CD8-positive, alpha-beta memory T cell (primary cell): Measurements from ENCODE around the gene KRTCAP2. TPM values are rescaled to one million over a fixed set of nuclear protein-coding genes. Genes with fewer than 3 reads are reported as not detected.

ENCODE experiments used
- CTCF ChIA-PET: fragments of 350-600 bp; sonication (Branson Sonifier 250); formaldehyde crosslinking; loops from one replicate; lab custom pipeline; 2021; ENCODE audit warnings: antibody characterized with exemption; lab: Charles Lee
- POLR2A ChIA-PET: fragments of 350-600 bp; sonication (Branson Sonifier 250); formaldehyde crosslinking; loops from one replicate; lab custom pipeline; 2021; ENCODE audit warnings: antibody characterized with exemption; lab: Charles Lee
- DNase-seq, 5 donors: peaks; one replicate each; pipeline versions ENCODE4 v3.0.0 to v3.0.0-alpha.2; 2020 to 2022; ENCODE audit warnings: mixed read lengths in 1 of 5
- H3K27ac ChIP-seq: one replicate; pipeline ENCODE4 v1.7.0; 2013; ENCODE audit warnings: low read depth, mild to moderate bottlenecking, low read length, moderate library complexity
- H3K27me3 ChIP-seq: 2 replicates; pipeline ENCODE4 v1.7.0; 2013; ENCODE audit warnings: low read length, mild to moderate bottlenecking; ENCODE audit not compliant: insufficient read depth, poor library complexity, severe bottlenecking
- H3K36me3 ChIP-seq: 2 replicates; pipeline ENCODE4 v1.7.0; 2013; ENCODE audit warnings: mild to moderate bottlenecking, low read length, moderate library complexity; ENCODE audit not compliant: insufficient read depth
- H3K4me1 ChIP-seq: 2 replicates; pipeline ENCODE4 v1.7.0; 2013; ENCODE audit warnings: mild to moderate bottlenecking, low read length, moderate library complexity; ENCODE audit not compliant: insufficient read depth
- H3K4me3 ChIP-seq: 2 replicates; pipeline ENCODE4 v1.7.0; 2013; ENCODE audit warnings: mild to moderate bottlenecking, low read length
- H3K9me3 ChIP-seq: 2 replicates; pipeline ENCODE4 v1.7.0; 2013; ENCODE audit warnings: mild to moderate bottlenecking, low read length
- H3K27ac Mint-ChIP-seq, 8 donors: one replicate each; pipeline ENCODE4 v1.8.0; 2020 to 2021; ENCODE audit warnings: mixed read lengths in 8 of 8, mild to moderate bottlenecking in 6 of 8, inconsistent platforms in 3 of 8, moderate library complexity in 3 of 8
- H3K27me3 Mint-ChIP-seq, 2 donors: one replicate each; pipeline ENCODE4 v1.8.0; 2020 to 2021; ENCODE audit warnings: mixed read lengths in 2 of 2, mild to moderate bottlenecking in 1 of 2, moderate library complexity in 1 of 2
- H3K36me3 Mint-ChIP-seq, 3 donors: one replicate each; pipeline ENCODE4 v1.8.0; 2020 to 2021; ENCODE audit warnings: mixed read lengths in 3 of 3, inconsistent platforms in 1 of 3, mild to moderate bottlenecking in 1 of 3
- H3K4me1 Mint-ChIP-seq, 3 donors: one replicate each; pipeline ENCODE4 v1.8.0; 2020 to 2021; ENCODE audit warnings: mixed read lengths in 3 of 3, inconsistent platforms in 1 of 3, mild to moderate bottlenecking in 1 of 3
- H3K4me3 Mint-ChIP-seq, 7 donors: one replicate each; pipeline ENCODE4 v1.8.0; 2020 to 2021; ENCODE audit warnings: mixed read lengths in 7 of 7, mild to moderate bottlenecking in 6 of 7, moderate library complexity in 4 of 7, inconsistent platforms in 2 of 7
- H3K9me3 Mint-ChIP-seq, 5 donors: one replicate each; pipeline ENCODE4 v1.8.0; 2020 to 2022; ENCODE audit warnings: mixed read lengths in 5 of 5, mild to moderate bottlenecking in 3 of 5, moderate library complexity in 2 of 5, inconsistent platforms in 1 of 5
- polyA plus RNA-seq: library from polyadenylated mRNA; unstranded; fragments of 300-500 nt; fragmentation: Illumina TruSeq; gene quantifications from one replicate; pipeline ENCODE4 v1.2.3, GENCODE V29; 2021
- total RNA-seq, 2 experiments: library from RNA; stranded (reverse); gene quantifications; one replicate each; pipeline ENCODE4 v1.2.3, GENCODE V29; 2021

The KRTCAP2 gene
- total and polyA plus RNA-seq, 3 experiments from 2014 or later = 181 to 576 (median 207) TPM

GRCh38 chr1:155137154-155137949 lies 35.8 kb downstream of the KRTCAP2 start:
- Histone ChIP-seq H3K27me3 (no peaks in the 10 kb centered on the region), H3K9me3 (no peaks in the 10 kb centered on the region), H3K36me3 (no peaks in the 10 kb centered on the region), H3K4me1 (peaks cover 25% of the 10 kb centered on the region), H3K4me3 (peak overlapping the region; percentile 44), H3K27ac (peak overlapping the region; percentile 93)
- H3K4me1 Mint-ChIP-seq = peaks cover 41 to 54% (median 54%) of the 10 kb centered on the region in 3 donors
- peak overlapping the region; percentile 94 to 100 (median 99) for H3K27ac Mint-ChIP-seq
- no peak for DNase-seq
- peaks cover 0 to 21% (median 3%) of the 10 kb centered on the region in 3 donors for H3K36me3 Mint-ChIP-seq
- H3K4me3 Mint-ChIP-seq = peak overlapping the region; percentile 94 to 100 (median 98)
- H3K9me3 Mint-ChIP-seq = no peaks in the 10 kb centered on the region
- POLR2A ChIA-PET = no interaction called here
- CTCF ChIA-PET = interaction anchor here (1.4 to 1.8 kb wide), 2 partner anchors 36 to 47 kb away, joined by 4 to 6 read pairs; partner anchors contain the start of gene KRTCAP2
- H3K27me3 Mint-ChIP-seq = peaks cover 0 to 5% of the 10 kb centered on the region in 2 donors

- POLR2A ChIA-PET = interaction anchor here (0.9 kb wide), 1 partner anchor 36 kb away, joined by 5 read pairs; the partner anchor contains the start of gene KRTCAP2
- peak in 1 of 5 donors; percentile 37 for DNase-seq
- CTCF ChIA-PET = interaction anchor here (0.6 to 1.8 kb wide), 5 partner anchors 36 to 57 kb away, joined by 3 to 6 read pairs (median 3); partner anchors contain the start of gene KRTCAP2
- peaks cover 0 to 21% (median 1%) of the 10 kb centered on the region in 3 donors for H3K36me3 Mint-ChIP-seq
- H3K9me3 Mint-ChIP-seq = no peaks in the 10 kb centered on the region
- H3K27ac Mint-ChIP-seq = peak overlapping the region; percentile 94 to 100 (median 99)
- peak overlapping the region; percentile 94 to 100 (median 97) for H3K4me3 Mint-ChIP-seq
- no peaks in the 10 kb centered on the region for H3K9me3 ChIP-seq
- H3K27ac ChIP-seq = peak overlapping the region; percentile 93
- H3K4me1 Mint-ChIP-seq = peaks cover 41 to 54% (median 54%) of the 10 kb centered on the region in 3 donors
- peak overlapping the region; percentile 44 for H3K4me3 ChIP-seq
- H3K27me3 ChIP-seq = no peaks in the 10 kb centered on the region
- peaks cover 0 to 3% of the 10 kb centered on the region in 2 donors for H3K27me3 Mint-ChIP-seq
- H3K4me1 ChIP-seq = peaks cover 25% of the 10 kb centered on the region
- H3K36me3 ChIP-seq = no peaks in the 10 kb centered on the region
Measured at GRCh38 chr1:155136748-155137147, 36.4 kb downstream of the KRTCAP2 start.

- Histone ChIP-seq H3K4me3 (peak within 1 kb of the TSS; percentile 99), H3K36me3 (no peaks in the 10 kb centered on the region), H3K9me3 (no peaks in the 10 kb centered on the region), H3K4me1 (peaks cover 23% of the 10 kb centered on the region), H3K27ac (peak within 1 kb of the TSS; percentile 93), H3K27me3 (no peaks in the 10 kb centered on the region)
- H3K4me1 Mint-ChIP-seq = peaks cover 39 to 52% (median 52%) of the 10 kb centered on the region in 3 donors
- peaks cover 0 to 21% (median 1%) of the 10 kb centered on the region in 3 donors for H3K36me3 Mint-ChIP-seq
- DNase-seq = peak; percentile 90 to 93 (median 91)
- ChIA-PET POLR2A (interaction anchor here (0.6 kb wide), 1 partner anchor 158 kb away, joined by 3 read pairs; no protein-coding TSS in a partner anchor), CTCF (interaction anchor here (0.6 to 1.7 kb wide), 11 partner anchors 9 to 551 kb away, joined by 3 to 11 read pairs (median 3); partner anchors contain the start of gene KRTCAP2)
- H3K27ac Mint-ChIP-seq = peak within 1 kb of the TSS; percentile 94 to 100 (median 99)
- peak within 1 kb of the TSS; percentile 94 to 100 (median 97) for H3K4me3 Mint-ChIP-seq
- H3K27me3 Mint-ChIP-seq = peaks cover 5 to 6% of the 10 kb centered on the region in 2 donors
- H3K9me3 Mint-ChIP-seq = no peaks in the 10 kb centered on the region
Measured at GRCh38 chr1:155135415-155136028, 37.6 kb downstream of the KRTCAP2 start, which contains the start of gene SLC50A1. SLC50A1 (plus strand) TSS chr1:155135852; CDS start chr1:155135912, 60 bp downstream.

- Mint-ChIP-seq H3K36me3 (peaks cover 0 to 17% (median 1%) of the 10 kb centered on the region in 3 donors), H3K27ac (peak overlapping the region; percentile 94 to 100 (median 99)), H3K4me1 (peaks cover 36 to 47% (median 46%) of the 10 kb centered on the region in 3 donors), H3K4me3 (peak overlapping the region; percentile 94 to 100 (median 97)), H3K27me3 (peaks cover 5 to 7% of the 10 kb centered on the region in 2 donors), H3K9me3 (no peaks in the 10 kb centered on the region)
- DNase-seq = peak in 1 of 5 donors; percentile 25
- POLR2A ChIA-PET = interaction anchor here (1.4 kb wide), 1 partner anchor 50 kb away, joined by 3 read pairs; no protein-coding TSS in a partner anchor
- no peaks in the 10 kb centered on the region for H3K9me3 ChIP-seq
- CTCF ChIA-PET = interaction anchor here (0.6 to 1.7 kb wide), 10 partner anchors 10 to 84 kb away, joined by 3 to 11 read pairs (median 4); partner anchors contain the start of genes ADAM15 and KRTCAP2
- H3K4me1 ChIP-seq = peaks cover 23% of the 10 kb centered on the region
- H3K4me3 ChIP-seq = peak overlapping the region; percentile 99
- peak overlapping the region; percentile 93 for H3K27ac ChIP-seq
- no peaks in the 10 kb centered on the region for H3K27me3 ChIP-seq
- no peaks in the 10 kb centered on the region for H3K36me3 ChIP-seq
Measured at GRCh38 chr1:155134880-155135414, 38.2 kb downstream of the KRTCAP2 start.

GRCh38 chr1:155134322-155134721 lies 38.8 kb downstream of the KRTCAP2 start:
- no peak overlapping the region for H3K27ac ChIP-seq
- H3K4me1 Mint-ChIP-seq = peaks cover 32 to 46% (median 41%) of the 10 kb centered on the region in 3 donors
- peaks cover 7 to 12% of the 10 kb centered on the region in 2 donors for H3K27me3 Mint-ChIP-seq
- DNase-seq = no peak
- H3K9me3 Mint-ChIP-seq = no peaks in the 10 kb centered on the region
- no peaks in the 10 kb centered on the region for H3K27me3 ChIP-seq
- peaks cover 25% of the 10 kb centered on the region for H3K4me1 ChIP-seq
- ChIA-PET POLR2A (interaction anchor here (1.4 kb wide), 1 partner anchor 50 kb away, joined by 3 read pairs; no protein-coding TSS in a partner anchor), CTCF (interaction anchor here (1.0 to 1.2 kb wide), 4 partner anchors 11 to 83 kb away, joined by 3 to 8 read pairs (median 3); partner anchors contain the start of gene ADAM15)
- no peaks in the 10 kb centered on the region for H3K36me3 ChIP-seq
- peak overlapping the region; percentile 94 to 100 (median 99) for H3K27ac Mint-ChIP-seq
- no peaks in the 10 kb centered on the region for H3K9me3 ChIP-seq
- no peak overlapping the region for H3K4me3 ChIP-seq
- peaks cover 0 to 17% (median 1%) of the 10 kb centered on the region in 3 donors for H3K36me3 Mint-ChIP-seq
- peak overlapping the region; percentile 94 to 100 (median 97) for H3K4me3 Mint-ChIP-seq

GRCh38 chr1:155133799-155134281 lies 39.3 kb downstream of the KRTCAP2 start:
- H3K36me3 ChIP-seq = no peaks in the 10 kb centered on the region
- ChIA-PET CTCF (interaction anchor here (1.0 to 1.1 kb wide), 3 partner anchors 11 to 83 kb away, joined by 3 read pairs; partner anchors contain the start of gene ADAM15), POLR2A (interaction anchor here (1.2 to 1.4 kb wide), 2 partner anchors 48 to 49 kb away, joined by 3 read pairs; no protein-coding TSS in a partner anchor)
- DNase-seq = no peak
- H3K9me3 ChIP-seq = no peaks in the 10 kb centered on the region
- H3K4me1 ChIP-seq = peaks cover 30% of the 10 kb centered on the region
- no peaks in the 10 kb centered on the region for H3K27me3 ChIP-seq
- H3K9me3 Mint-ChIP-seq = no peaks in the 10 kb centered on the region
- H3K4me3 Mint-ChIP-seq = peak overlapping the region in 4 of 7 donors; percentile 24 to 100 (median 95)
- H3K36me3 Mint-ChIP-seq = peaks cover 0 to 17% (median 1%) of the 10 kb centered on the region in 3 donors
- peak overlapping the region in 2 of 8 donors; percentile 8 to 94 for H3K27ac Mint-ChIP-seq
- peaks cover 7 to 16% of the 10 kb centered on the region in 2 donors for H3K27me3 Mint-ChIP-seq
- H3K27ac ChIP-seq = no peak overlapping the region
- peaks cover 34 to 48% (median 42%) of the 10 kb centered on the region in 3 donors for H3K4me1 Mint-ChIP-seq
- no peak overlapping the region for H3K4me3 ChIP-seq
